Fibroblast of lung (primary cell): Measurements from ENCODE around the gene SP7. TPM values are rescaled to one million over a fixed set of nuclear protein-coding genes. Genes with fewer than 3 reads are reported as not detected.

Experiments
- DNase-seq, 2 donors: peaks; one replicate each; pipeline versions ENCODE4 v3.0.0 to v3.0.0-alpha.2; 2010; ENCODE audit warnings: low read depth in 2 of 2
- H2AFZ ChIP-seq: 2 replicates; pipeline ENCODE4 v1.5.1; 2012; ENCODE audit warnings: low read length, control low read depth, inconsistent platforms
- H3K27ac ChIP-seq: 2 replicates; pipeline ENCODE4 v1.5.1; 2011; ENCODE audit warnings: low read length, control low read depth; ENCODE audit not compliant: insufficient read depth
- H3K27me3 ChIP-seq: 2 replicates; pipeline ENCODE4 v1.5.1; 2011; ENCODE audit warnings: mild to moderate bottlenecking, low read length; ENCODE audit not compliant: control insufficient read depth, insufficient read depth
- H3K36me3 ChIP-seq: 2 replicates; pipeline ENCODE4 v1.5.1; 2011; ENCODE audit warnings: low read length; ENCODE audit not compliant: control insufficient read depth, insufficient read depth
- H3K4me1 ChIP-seq: 2 replicates; pipeline ENCODE4 v1.5.1; 2011; ENCODE audit warnings: low read length; ENCODE audit not compliant: control insufficient read depth, insufficient read depth; ENCODE audit errors: extremely low read depth
- H3K4me2 ChIP-seq: 2 replicates; pipeline ENCODE4 v1.5.1; 2011; ENCODE audit warnings: low read length, control low read depth; ENCODE audit not compliant: insufficient read depth; ENCODE audit errors: extremely low read depth
- H3K4me3 ChIP-seq, 4 experiments: fragments of 200-600 bp in 1 of 4; sonication (generic) in 1 of 4; replicated peaks in 1 of 4; 2 replicates each; pipeline ENCODE4 v1.5.1; 2011 to 2016; ENCODE audit warnings: low read length in 4 of 4, low read depth in 3 of 4, mild to moderate bottlenecking in 3 of 4, control low read depth in 2 of 4, inconsistent platforms in 1 of 4, mixed read lengths in 1 of 4; ENCODE audit not compliant: insufficient read depth in 1 of 4; ENCODE audit errors: control extremely low read depth in 1 of 4
- H3K79me2 ChIP-seq: 2 replicates; pipeline ENCODE4 v1.5.1; 2012; ENCODE audit warnings: mild to moderate bottlenecking, low read length, inconsistent platforms; ENCODE audit not compliant: control insufficient read depth, insufficient read depth
- H3K9ac ChIP-seq: 2 replicates; pipeline ENCODE4 v1.5.1; 2011; ENCODE audit warnings: mild to moderate bottlenecking, low read length, control low read depth; ENCODE audit not compliant: insufficient read depth
- H3K9me3 ChIP-seq: 2 replicates; pipeline ENCODE4 v1.5.1; 2012; ENCODE audit warnings: low read depth, low read length; ENCODE audit not compliant: control insufficient read depth, insufficient read depth
- H4K20me1 ChIP-seq: 2 replicates; pipeline ENCODE4 v1.5.1; 2011; ENCODE audit warnings: low read length; ENCODE audit not compliant: control insufficient read depth, insufficient read depth; ENCODE audit errors: extremely low read depth
- CTCF ChIP-seq, 2 donors: IDR thresholded peaks in 1 of 2; conservative IDR thresholded peaks in 1 of 2; 1 replicate in 1 of 2; 2 replicates in 1 of 2; pipeline ENCODE4 v1.5.1; 2011 to 2012; ENCODE audit warnings: low read length in 2 of 2, control low read depth in 1 of 2, inconsistent platforms in 1 of 2, low read depth in 1 of 2, mild to moderate bottlenecking in 1 of 2
- EZH2 ChIP-seq: IDR thresholded peaks from 2 replicates; pipeline ENCODE4 v1.5.1; 2012; ENCODE audit warnings: low read length, control low read depth, mild to moderate bottlenecking; ENCODE audit errors: missing control alignments
- polyA plus RNA-seq, 2 donors: library from polyadenylated mRNA; depleted of rRNA in 1 of 2; stranded (reverse) in 1 of 2; unstranded in 1 of 2; fragments of >200 nt; gene quantifications; 2 replicates each; pipeline ENCODE4 v1.2.1, GENCODE V29; 2011 to 2012; ENCODE audit warnings: missing spikeins in 1 of 2
- total RNA-seq: library from RNA; depleted of rRNA; stranded (reverse); fragments of >200 nt; gene quantifications from 2 replicates; pipeline ENCODE4 v1.2.1, GENCODE V29; 2014

Gene SP7
- total and polyA plus RNA-seq, 2 donors (not counting 1 experiment from before 2014, with no cell fraction given), result not detected

- no peaks in the 10 kb centered on the region for H3K27me3 ChIP-seq
- DNase-seq, result no peak
- no peak overlapping the region for H2AFZ ChIP-seq
- H3K9ac ChIP-seq, result no peak overlapping the region
- TF ChIP-seq EZH2, result no peak
- TF ChIP-seq CTCF (conservative IDR thresholded peaks at IDR 0.05 in 1 of 2, IDR thresholded peaks at IDR 0.05 in 1 of 2; ENCODE audit: low read depth in 1 of 2, low read length in 2 of 2), result no peak
- H4K20me1 ChIP-seq, result no peaks in the 10 kb centered on the region
- H3K4me2 ChIP-seq, result no peak overlapping the region
- H3K36me3 ChIP-seq, result peaks cover 19% of the 10 kb centered on the region
- no peaks in the 10 kb centered on the region for H3K9me3 ChIP-seq
- H3K27ac ChIP-seq, result no peak overlapping the region
- H3K4me3 ChIP-seq, result no peak overlapping the region
- H3K79me2 ChIP-seq, result no peaks in the 10 kb centered on the region
- H3K4me1 ChIP-seq, result no peaks in the 10 kb centered on the region
These were observed 58.2 kb downstream of the SP7 start for GRCh38 chr12:53277981-53278380.

Other genes starting within 250 kb of the SP7 start
- 592 and 973 TPM in 2 replicates for gene IGFBP6, start 238.7 kb downstream of the SP7 start, total RNA-seq
- 229 and 274 TPM in 2 replicates for gene IGFBP6, start 238.7 kb downstream of the SP7 start, polyA plus RNA-seq
- gene SOAT2, start 232.9 kb downstream of the SP7 start, total RNA-seq, result under 0.01 TPM in 1 of 2 replicates, not detected in the other
- gene SOAT2, start 232.9 kb downstream of the SP7 start, polyA plus RNA-seq, result 0.12 TPM in 1 of 2 replicates, not detected in the other
- gene ZNF740, start 155.6 kb downstream of the SP7 start, total RNA-seq, result 14.6 and 16.8 TPM in 2 replicates
- gene ZNF740, start 155.6 kb downstream of the SP7 start, polyA plus RNA-seq, result 7.3 and 10.6 TPM in 2 replicates
- 6.4 and 10.1 TPM in 2 replicates for gene CSAD, start 155.4 kb downstream of the SP7 start, total RNA-seq
- 6.9 and 7.8 TPM in 2 replicates for gene CSAD, start 155.4 kb downstream of the SP7 start, polyA plus RNA-seq
- gene ITGB7, start 129.1 kb downstream of the SP7 start, total RNA-seq, result 0.26 and 0.50 TPM in 2 replicates
- gene ITGB7, start 129.1 kb downstream of the SP7 start, polyA plus RNA-seq, result 0.15 and 0.20 TPM in 2 replicates
- gene RARG, start 104.1 kb downstream of the SP7 start, total RNA-seq, result 26.7 and 51.4 TPM in 2 replicates
- gene RARG, start 104.1 kb downstream of the SP7 start, polyA plus RNA-seq, result 26.9 and 30.4 TPM in 2 replicates
- gene ESPL1, start 68.1 kb downstream of the SP7 start, total RNA-seq, result 0.26 and 1.8 TPM in 2 replicates
- 1.4 and 5.8 TPM in 2 replicates for gene ESPL1, start 68.1 kb downstream of the SP7 start, polyA plus RNA-seq
- gene PFDN5, start 40.8 kb downstream of the SP7 start, total RNA-seq, result 735 and 788 TPM in 2 replicates
- gene PFDN5, start 40.8 kb downstream of the SP7 start, polyA plus RNA-seq, result 977 and 1,007 TPM in 2 replicates
- 52.0 and 55.7 TPM in 2 replicates for gene MYG1, start 36.7 kb downstream of the SP7 start, total RNA-seq
- gene MYG1, start 36.7 kb downstream of the SP7 start, polyA plus RNA-seq, result 40.8 and 52.2 TPM in 2 replicates
- 29.5 and 37.8 TPM in 2 replicates for gene AAAS, start 14.7 kb downstream of the SP7 start, total RNA-seq
- 34.2 and 50.4 TPM in 2 replicates for gene AAAS, start 14.7 kb downstream of the SP7 start, polyA plus RNA-seq
- 31.3 and 35.3 TPM in 2 replicates for gene SP1, start 43.8 kb upstream of the SP7 start, total RNA-seq
- gene SP1, start 43.8 kb upstream of the SP7 start, polyA plus RNA-seq, result 38.9 and 42.0 TPM in 2 replicates
- gene AMHR2, start 87.5 kb upstream of the SP7 start, total RNA-seq, result not detected in 2 replicates
- not detected in 2 replicates for gene AMHR2, start 87.5 kb upstream of the SP7 start, polyA plus RNA-seq
- 30.3 and 48.1 TPM in 2 replicates for gene PRR13, start 105.4 kb upstream of the SP7 start, total RNA-seq
- gene PRR13, start 105.4 kb upstream of the SP7 start, polyA plus RNA-seq, result 114 and 157 TPM in 2 replicates
- gene PCBP2, start 115.7 kb upstream of the SP7 start, total RNA-seq, result 251 and 271 TPM in 2 replicates
- 315 and 374 TPM in 2 replicates for gene PCBP2, start 115.7 kb upstream of the SP7 start, polyA plus RNA-seq
- gene MAP3K12, start 163.1 kb upstream of the SP7 start, total RNA-seq, result 37.8 and 40.8 TPM in 2 replicates
- gene MAP3K12, start 163.1 kb upstream of the SP7 start, polyA plus RNA-seq, result 31.2 and 31.6 TPM in 2 replicates
- 37.8 and 39.3 TPM in 2 replicates for gene TARBP2, start 164.9 kb upstream of the SP7 start, total RNA-seq
- 19.8 and 25.9 TPM in 2 replicates for gene TARBP2, start 164.9 kb upstream of the SP7 start, polyA plus RNA-seq
- gene NPFF, start 171.1 kb upstream of the SP7 start, total RNA-seq, result not detected in 2 replicates
- gene NPFF, start 171.1 kb upstream of the SP7 start, polyA plus RNA-seq, result not detected in 2 replicates